SK-N-SH treated with all-trans-retinoic acid at 6 μM for 48 hours (cell line): ENCODE data around the gene ZDHHC8.

Experiments
- ATAC-seq: fragments of 200-7000 bp; cut with Tn5 transposase; 3 replicates; pipeline ENCODE4 v1.9.1; 2020; ENCODE audit warnings: mild to moderate bottlenecking, moderate library complexity
- ARNTL ChIP-seq: fragments of 450-650 bp; formaldehyde crosslinking; IDR thresholded peaks from 2 replicates; pipeline ENCODE4 v1.5.0; 2020; ENCODE audit warnings: low read depth, mild to moderate bottlenecking, moderate library complexity, borderline replicate concordance
- BACH2 ChIP-seq: fragments of 250-450 bp; sonication (Bioruptor Pico); IDR thresholded peaks from 2 replicates; pipeline ENCODE4 v1.9.0; 2021; ENCODE audit warnings: mild to moderate bottlenecking, borderline replicate concordance
- CSDC2 ChIP-seq: fragments of 250-450 bp; sonication (Bioruptor Pico); IDR thresholded peaks from 2 replicates; pipeline ENCODE4 v1.5.0; 2020; ENCODE audit warnings: mild to moderate bottlenecking, moderate library complexity
- ESRRG ChIP-seq: fragments of 250-450 bp; sonication (Bioruptor Pico); IDR thresholded peaks from 2 replicates; pipeline ENCODE4 v1.6.1; 2021; ENCODE audit warnings: mild to moderate bottlenecking
- GLIS3 ChIP-seq: fragments of 250-450 bp; sonication (Bioruptor Pico); IDR thresholded peaks from 2 replicates; pipeline ENCODE4 v1.5.0; 2020; ENCODE audit warnings: mild to moderate bottlenecking, moderate library complexity
- ISL1 ChIP-seq: fragments of 250-450 bp; sonication (Bioruptor Pico); IDR thresholded peaks from 2 replicates; pipeline ENCODE4 v2.1.2; 2022; ENCODE audit warnings: mild to moderate bottlenecking, moderate library complexity
- OSR1 ChIP-seq: fragments of 250-450 bp; sonication (Bioruptor Pico); IDR thresholded peaks from 2 replicates; pipeline ENCODE4 v1.8.0; 2022; ENCODE audit warnings: moderate library complexity, mild to moderate bottlenecking, inconsistent platforms
- PPARA ChIP-seq: fragments of 250-450 bp; sonication (Bioruptor Pico); IDR thresholded peaks from 2 replicates; pipeline ENCODE4 v1.5.0; 2020; ENCODE audit warnings: mild to moderate bottlenecking, borderline replicate concordance
- RARB ChIP-seq: fragments of 250-450 bp; sonication (Bioruptor Pico); IDR thresholded peaks from 2 replicates; pipeline ENCODE4 v1.8.0; 2021; ENCODE audit warnings: mild to moderate bottlenecking, moderate library complexity
- TCF4 ChIP-seq: fragments of 250-450 bp; sonication (Bioruptor Pico); IDR thresholded peaks from 2 replicates; pipeline ENCODE4 v1.8.0; 2021; ENCODE audit warnings: mild to moderate bottlenecking, moderate library complexity, borderline replicate concordance
- TOX ChIP-seq: fragments of 250-450 bp; sonication (Bioruptor Pico); IDR thresholded peaks from 2 replicates; pipeline ENCODE4 v1.8.0; 2021; ENCODE audit warnings: mild to moderate bottlenecking, moderate library complexity, borderline replicate concordance
- ZC3H10 ChIP-seq: fragments of 250-450 bp; sonication (Bioruptor Pico); IDR thresholded peaks from 2 replicates; pipeline ENCODE4 v1.5.1; 2021; ENCODE audit warnings: mild to moderate bottlenecking, moderate library complexity
- ZFP3 ChIP-seq: fragments of 250-450 bp; sonication (Bioruptor Pico); IDR thresholded peaks from 2 replicates; pipeline ENCODE4 v1.5.0; 2020; ENCODE audit warnings: mild to moderate bottlenecking, moderate library complexity
- ZNF565 ChIP-seq: fragments of 450-650 bp; formaldehyde crosslinking; conservative IDR thresholded peaks from 2 replicates; pipeline ENCODE4 v1.5.0; 2020; ENCODE audit warnings: low read depth, mild to moderate bottlenecking, moderate library complexity
- ZNF70 ChIP-seq: fragments of 450-650 bp; formaldehyde crosslinking; IDR thresholded peaks from 2 replicates; pipeline ENCODE4 v1.5.0; 2020; ENCODE audit warnings: mild to moderate bottlenecking, moderate library complexity
- ZNF8 ChIP-seq: fragments of 450-650 bp; formaldehyde crosslinking; IDR thresholded peaks from 2 replicates; pipeline ENCODE4 v1.5.0; 2020; ENCODE audit warnings: mild to moderate bottlenecking, moderate library complexity
- TF ChIP-seq, protein P1 (sequence below): fragments of 250-450 bp; sonication (Bioruptor Pico); IDR thresholded peaks from 2 replicates; pipeline ENCODE4 v1.8.0; 2020; ENCODE audit warnings: mild to moderate bottlenecking, moderate library complexity, borderline replicate concordance
- TF ChIP-seq, protein P2 (sequence below): fragments of 250-450 bp; sonication (Bioruptor Pico); IDR thresholded peaks from 2 replicates; pipeline ENCODE4 v1.5.0; 2020; ENCODE audit warnings: mild to moderate bottlenecking, moderate library complexity
- TF ChIP-seq, protein P3 (sequence below): fragments of 250-450 bp; sonication (Bioruptor Pico); IDR thresholded peaks from 2 replicates; pipeline ENCODE4 v1.5.1; 2021; ENCODE audit warnings: mild to moderate bottlenecking, moderate library complexity
- TF ChIP-seq, protein P4 (sequence below): fragments of 250-450 bp; sonication (Bioruptor Pico); IDR thresholded peaks from 2 replicates; pipeline ENCODE4 v1.8.0; 2021; ENCODE audit warnings: low read depth, mild to moderate bottlenecking, moderate library complexity, borderline replicate concordance

Gene ZDHHC8

DNA sequence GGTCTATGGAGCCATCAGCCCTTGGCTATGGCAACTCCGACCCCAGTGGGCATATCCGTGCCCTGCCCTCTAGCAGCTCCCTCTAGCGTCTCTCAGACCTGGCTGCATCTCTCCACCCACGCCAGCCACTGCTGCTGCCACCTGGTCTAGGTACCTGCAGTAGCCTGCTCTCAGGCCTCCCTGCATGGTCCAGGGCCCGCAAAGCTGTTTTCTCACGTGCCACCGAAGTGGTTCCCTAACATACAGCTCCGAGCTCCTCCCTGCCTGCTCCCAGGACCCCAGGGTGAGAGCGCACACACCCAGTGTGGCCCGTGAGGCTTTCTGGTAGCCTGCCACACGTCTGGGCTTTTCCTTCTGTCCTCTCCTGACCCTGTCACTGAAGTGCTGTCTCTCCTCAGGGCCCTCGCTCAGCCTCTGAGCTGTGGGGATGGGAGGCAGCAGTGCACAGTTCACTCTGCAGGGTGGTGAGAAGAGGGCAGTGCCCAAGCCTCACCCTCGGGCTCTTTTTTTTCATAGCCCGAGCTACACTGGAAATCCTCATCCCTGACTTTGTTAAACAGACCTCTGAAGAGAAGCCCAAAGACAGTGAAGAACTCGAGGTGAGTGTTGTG is 37.3 kb upstream of the ZDHHC8 start:
- TF ChIP-seq ISL1 (CRISPR knock-in tag) (no peak), ZNF8 (CRISPR knock-in tag) (no peak), ZC3H10 (CRISPR knock-in tag) (no peak), ZFP3 (CRISPR knock-in tag) (no peak), OSR1 (no peak), ZNF70 (CRISPR knock-in tag) (no peak), PPARA (CRISPR knock-in tag) (no peak), RARB (CRISPR knock-in tag) (no peak), TOX (no peak), BACH2 (CRISPR knock-in tag) (no peak), ESRRG (CRISPR knock-in tag) (no peak), GLIS3 (CRISPR knock-in tag) (no peak), ZNF565 (CRISPR knock-in tag) (no peak), TCF4 (CRISPR knock-in tag) (no peak), CSDC2 (CRISPR knock-in tag) (no peak), ARNTL (CRISPR knock-in tag) (no peak)
- TF ChIP-seq, protein P1, sequence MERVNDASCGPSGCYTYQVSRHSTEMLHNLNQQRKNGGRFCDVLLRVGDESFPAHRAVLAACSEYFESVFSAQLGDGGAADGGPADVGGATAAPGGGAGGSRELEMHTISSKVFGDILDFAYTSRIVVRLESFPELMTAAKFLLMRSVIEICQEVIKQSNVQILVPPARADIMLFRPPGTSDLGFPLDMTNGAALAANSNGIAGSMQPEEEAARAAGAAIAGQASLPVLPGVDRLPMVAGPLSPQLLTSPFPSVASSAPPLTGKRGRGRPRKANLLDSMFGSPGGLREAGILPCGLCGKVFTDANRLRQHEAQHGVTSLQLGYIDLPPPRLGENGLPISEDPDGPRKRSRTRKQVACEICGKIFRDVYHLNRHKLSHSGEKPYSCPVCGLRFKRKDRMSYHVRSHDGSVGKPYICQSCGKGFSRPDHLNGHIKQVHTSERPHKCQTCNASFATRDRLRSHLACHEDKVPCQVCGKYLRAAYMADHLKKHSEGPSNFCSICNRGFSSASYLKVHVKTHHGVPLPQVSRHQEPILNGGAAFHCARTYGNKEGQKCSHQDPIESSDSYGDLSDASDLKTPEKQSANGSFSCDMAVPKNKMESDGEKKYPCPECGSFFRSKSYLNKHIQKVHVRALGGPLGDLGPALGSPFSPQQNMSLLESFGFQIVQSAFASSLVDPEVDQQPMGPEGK (CRISPR knock-in tag): no peak
- TF ChIP-seq, protein P2, sequence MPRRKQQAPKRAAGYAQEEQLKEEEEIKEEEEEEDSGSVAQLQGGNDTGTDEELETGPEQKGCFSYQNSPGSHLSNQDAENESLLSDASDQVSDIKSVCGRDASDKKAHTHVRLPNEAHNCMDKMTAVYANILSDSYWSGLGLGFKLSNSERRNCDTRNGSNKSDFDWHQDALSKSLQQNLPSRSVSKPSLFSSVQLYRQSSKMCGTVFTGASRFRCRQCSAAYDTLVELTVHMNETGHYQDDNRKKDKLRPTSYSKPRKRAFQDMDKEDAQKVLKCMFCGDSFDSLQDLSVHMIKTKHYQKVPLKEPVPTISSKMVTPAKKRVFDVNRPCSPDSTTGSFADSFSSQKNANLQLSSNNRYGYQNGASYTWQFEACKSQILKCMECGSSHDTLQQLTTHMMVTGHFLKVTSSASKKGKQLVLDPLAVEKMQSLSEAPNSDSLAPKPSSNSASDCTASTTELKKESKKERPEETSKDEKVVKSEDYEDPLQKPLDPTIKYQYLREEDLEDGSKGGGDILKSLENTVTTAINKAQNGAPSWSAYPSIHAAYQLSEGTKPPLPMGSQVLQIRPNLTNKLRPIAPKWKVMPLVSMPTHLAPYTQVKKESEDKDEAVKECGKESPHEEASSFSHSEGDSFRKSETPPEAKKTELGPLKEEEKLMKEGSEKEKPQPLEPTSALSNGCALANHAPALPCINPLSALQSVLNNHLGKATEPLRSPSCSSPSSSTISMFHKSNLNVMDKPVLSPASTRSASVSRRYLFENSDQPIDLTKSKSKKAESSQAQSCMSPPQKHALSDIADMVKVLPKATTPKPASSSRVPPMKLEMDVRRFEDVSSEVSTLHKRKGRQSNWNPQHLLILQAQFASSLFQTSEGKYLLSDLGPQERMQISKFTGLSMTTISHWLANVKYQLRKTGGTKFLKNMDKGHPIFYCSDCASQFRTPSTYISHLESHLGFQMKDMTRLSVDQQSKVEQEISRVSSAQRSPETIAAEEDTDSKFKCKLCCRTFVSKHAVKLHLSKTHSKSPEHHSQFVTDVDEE (CRISPR knock-in tag): no peak
- TF ChIP-seq, protein P3, sequence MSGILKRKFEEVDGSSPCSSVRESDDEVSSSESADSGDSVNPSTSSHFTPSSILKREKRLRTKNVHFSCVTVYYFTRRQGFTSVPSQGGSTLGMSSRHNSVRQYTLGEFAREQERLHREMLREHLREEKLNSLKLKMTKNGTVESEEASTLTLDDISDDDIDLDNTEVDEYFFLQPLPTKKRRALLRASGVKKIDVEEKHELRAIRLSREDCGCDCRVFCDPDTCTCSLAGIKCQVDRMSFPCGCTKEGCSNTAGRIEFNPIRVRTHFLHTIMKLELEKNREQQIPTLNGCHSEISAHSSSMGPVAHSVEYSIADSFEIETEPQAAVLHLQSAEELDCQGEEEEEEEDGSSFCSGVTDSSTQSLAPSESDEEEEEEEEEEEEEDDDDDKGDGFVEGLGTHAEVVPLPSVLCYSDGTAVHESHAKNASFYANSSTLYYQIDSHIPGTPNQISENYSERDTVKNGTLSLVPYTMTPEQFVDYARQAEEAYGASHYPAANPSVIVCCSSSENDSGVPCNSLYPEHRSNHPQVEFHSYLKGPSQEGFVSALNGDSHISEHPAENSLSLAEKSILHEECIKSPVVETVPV (CRISPR knock-in tag): no peak
- TF ChIP-seq, protein P4, sequence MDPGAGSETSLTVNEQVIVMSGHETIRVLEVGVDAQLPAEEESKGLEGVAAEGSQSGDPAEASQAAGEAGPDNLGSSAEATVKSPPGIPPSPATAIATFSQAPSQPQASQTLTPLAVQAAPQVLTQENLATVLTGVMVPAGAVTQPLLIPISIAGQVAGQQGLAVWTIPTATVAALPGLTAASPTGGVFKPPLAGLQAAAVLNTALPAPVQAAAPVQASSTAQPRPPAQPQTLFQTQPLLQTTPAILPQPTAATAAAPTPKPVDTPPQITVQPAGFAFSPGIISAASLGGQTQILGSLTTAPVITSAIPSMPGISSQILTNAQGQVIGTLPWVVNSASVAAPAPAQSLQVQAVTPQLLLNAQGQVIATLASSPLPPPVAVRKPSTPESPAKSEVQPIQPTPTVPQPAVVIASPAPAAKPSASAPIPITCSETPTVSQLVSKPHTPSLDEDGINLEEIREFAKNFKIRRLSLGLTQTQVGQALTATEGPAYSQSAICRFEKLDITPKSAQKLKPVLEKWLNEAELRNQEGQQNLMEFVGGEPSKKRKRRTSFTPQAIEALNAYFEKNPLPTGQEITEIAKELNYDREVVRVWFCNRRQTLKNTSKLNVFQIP (CRISPR knock-in tag): no peak
- ATAC-seq: no peak

DNA sequence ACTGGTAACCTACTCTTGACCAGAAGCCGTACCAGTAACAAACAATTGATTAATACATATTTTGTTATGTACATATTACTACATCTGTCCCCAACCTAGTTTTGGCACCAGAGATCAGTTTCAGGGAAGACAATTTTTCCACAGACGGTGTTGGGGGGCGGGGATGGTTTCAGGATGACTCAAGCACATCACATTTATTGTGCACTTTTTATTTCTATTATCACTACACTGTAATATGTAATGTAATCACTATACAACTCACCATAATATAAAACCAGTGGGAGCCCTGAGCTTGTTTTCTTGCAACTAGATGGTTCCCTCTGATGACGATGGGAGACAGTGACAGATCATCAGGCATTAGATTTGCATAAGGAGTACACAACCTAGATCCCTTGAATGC is 36.1 kb upstream of the ZDHHC8 start:
- ATAC-seq: no peak
- no peak for TF ChIP-seq ESRRG (CRISPR knock-in tag)
- TF ChIP-seq RARB (CRISPR knock-in tag): no peak
- no peak for TF ChIP-seq ISL1 (CRISPR knock-in tag)
- no peak for TF ChIP-seq GLIS3 (CRISPR knock-in tag)
- no peak for TF ChIP-seq ZNF565 (CRISPR knock-in tag)
- no peak for TF ChIP-seq ZFP3 (CRISPR knock-in tag)
- no peak for TF ChIP-seq ZNF8 (CRISPR knock-in tag)
- TF ChIP-seq, protein P3 (CRISPR knock-in tag): no peak
- no peak for TF ChIP-seq CSDC2 (CRISPR knock-in tag)
- no peak for TF ChIP-seq ARNTL (CRISPR knock-in tag)
- TF ChIP-seq, protein P4 (CRISPR knock-in tag): no peak
- TF ChIP-seq, protein P1 (CRISPR knock-in tag): no peak
- TF ChIP-seq OSR1: no peak
